Measurements from ENCODE around the gene SESN1. TPM values are rescaled to one million over a fixed set of nuclear protein-coding genes. Genes with fewer than 3 reads are reported as not detected.

Gene SESN1
- polyA plus RNA-seq, 1 donor (not counting 4 experiments of a cell fraction or from before 2014, with no cell fraction given): 21.4 TPM

GRCh38 chr6:108940741-108941140 lies 153.9 kb downstream of the SESN1 start:
- no peaks in the 10 kb centered on the region for H3K27me3 ChIP-seq (ENCODE audit: control insufficient read depth, extremely low read depth, insufficient read depth, low read length)
- H4K20me1 ChIP-seq (ENCODE audit: control insufficient read depth, extremely low read depth, insufficient read depth, low read length): no peaks in the 10 kb centered on the region
- no peaks in the 10 kb centered on the region for H3K79me2 ChIP-seq (ENCODE audit: control insufficient read depth, insufficient read depth, low read length)
- no peak overlapping the region for H3K9ac ChIP-seq (ENCODE audit: control insufficient read depth, extremely low read depth, insufficient read depth, low read length)
- DNase-seq (ENCODE audit: low read depth, low spot score) (no peak), FAIRE-seq (no peak)
- dilution Hi-C loops (cut with MboI; ENCODE audit: extremely low pct_ligation_motif_present, low sequenced_read_pairs): no loop called here
- H3K36me3 ChIP-seq (ENCODE audit: control insufficient read depth in 2 of 2, extremely low read depth in 1 of 2, insufficient read depth in 2 of 2, low read length in 2 of 2): no peaks in the 10 kb centered on the region
- H3K9me3 ChIP-seq (ENCODE audit: control insufficient read depth, low read depth, low read length): no peaks in the 10 kb centered on the region
- no peak for TF ChIP-seq CTCF (optimal IDR thresholded peaks at IDR 0.05 in 1 of 3, IDR thresholded peaks at IDR 0.05 in 1 of 3, conservative IDR thresholded peaks at IDR 0.05 in 1 of 3; ENCODE audit: extremely low read depth in 1 of 3, insufficient read depth in 2 of 3, low read length in 3 of 3)
- TF ChIP-seq EZH2 (IDR thresholded peaks at IDR 0.05; ENCODE audit: low read length): no peak
- H3K27ac ChIP-seq (ENCODE audit: control insufficient read depth, insufficient read depth, low read length): no peak overlapping the region
- no peak overlapping the region for H3K4me3 ChIP-seq (ENCODE audit: control insufficient read depth in 2 of 3, extremely low read depth in 1 of 3, insufficient read depth in 2 of 3, low read depth in 1 of 3, low read length in 3 of 3)
- peaks cover 34% of the 10 kb centered on the region for H3K4me1 ChIP-seq (ENCODE audit: control insufficient read depth, extremely low read depth, insufficient read depth, low read length)
- no peak overlapping the region for H2AFZ ChIP-seq (ENCODE audit: control insufficient read depth, low read length)
- no peak overlapping the region for H3K4me2 ChIP-seq (ENCODE audit: control insufficient read depth, extremely low read depth, insufficient read depth, low read depth, low read length)
- no peaks in the 10 kb centered on the region for H3K9me1 ChIP-seq (ENCODE audit: control insufficient read depth, extremely low read depth, insufficient read depth, low read length)

- Histone ChIP-seq H3K9me3 (ENCODE audit: control insufficient read depth, low read depth, low read length) (no peaks in the 10 kb centered on the region), H4K20me1 (ENCODE audit: control insufficient read depth, extremely low read depth, insufficient read depth, low read length) (no peaks in the 10 kb centered on the region), H3K27me3 (ENCODE audit: control insufficient read depth, extremely low read depth, insufficient read depth, low read length) (no peaks in the 10 kb centered on the region), H3K9me1 (ENCODE audit: control insufficient read depth, extremely low read depth, insufficient read depth, low read length) (no peaks in the 10 kb centered on the region), H3K79me2 (ENCODE audit: control insufficient read depth, insufficient read depth, low read length) (no peaks in the 10 kb centered on the region), H3K4me2 (ENCODE audit: control insufficient read depth, extremely low read depth, insufficient read depth, low read depth, low read length) (no peak overlapping the region), H3K4me1 (ENCODE audit: control insufficient read depth, extremely low read depth, insufficient read depth, low read length) (peaks cover 14% of the 10 kb centered on the region), H2AFZ (ENCODE audit: control insufficient read depth, low read length) (no peak overlapping the region), H3K27ac (ENCODE audit: control insufficient read depth, insufficient read depth, low read length) (no peak overlapping the region), H3K9ac (ENCODE audit: control insufficient read depth, extremely low read depth, insufficient read depth, low read length) (no peak overlapping the region), H3K4me3 (ENCODE audit: control insufficient read depth in 2 of 3, extremely low read depth in 1 of 3, insufficient read depth in 2 of 3, low read depth in 1 of 3, low read length in 3 of 3) (no peak overlapping the region), H3K36me3 (ENCODE audit: control insufficient read depth in 2 of 2, extremely low read depth in 1 of 2, insufficient read depth in 2 of 2, low read length in 2 of 2) (no peaks in the 10 kb centered on the region)
- dilution Hi-C loops (cut with MboI; ENCODE audit: extremely low pct_ligation_motif_present, low sequenced_read_pairs): no loop called here
- peak; percentile 21 for DNase-seq (ENCODE audit: low read depth, low spot score)
- peak; percentile 51 for FAIRE-seq
- no peak for TF ChIP-seq CTCF (optimal IDR thresholded peaks at IDR 0.05 in 1 of 3, IDR thresholded peaks at IDR 0.05 in 1 of 3, conservative IDR thresholded peaks at IDR 0.05 in 1 of 3; ENCODE audit: extremely low read depth in 1 of 3, insufficient read depth in 2 of 3, low read length in 3 of 3)
- no peak for TF ChIP-seq EZH2 (IDR thresholded peaks at IDR 0.05; ENCODE audit: low read length)
Observed at GRCh38 chr6:108937170-108937569, 157.5 kb downstream of the SESN1 start.

Small RNAs within 50 kb of the gene (small RNA-seq; reads per million reads assigned to genes)
- gene RNU6-653P (ENCODE audit: insufficient read length in 3 of 3, low read depth in 3 of 3, low replicate concordance in 1 of 3): 0 reads per million in 3 experiments

Other genes with a start within 250 kb of the SESN1 start
- gene ARMC2, start 246.4 kb downstream of the SESN1 start, polyA plus RNA-seq: 2.6 to 3.8 TPM (median 3.4 TPM) in 3 replicates
- gene CEP57L1, start 661 bp upstream of the SESN1 start, polyA plus RNA-seq: 7.7 to 14.2 TPM (median 8.1 TPM) in 3 replicates

Measured in keratinocyte (primary cell).